Right kidney (tissue), 9 donors: ENCODE results near the gene PCYT1B.
A peak's percentile ranks its signal among the peaks of the same experiment; 100 is the strongest.
"Not testable (repeated sequence)": the region's sequence is repeated elsewhere in the genome, so short reads cannot be mapped to it uniquely, and the experiment has no call there.

ENCODE experiments used
- DNase-seq: peaks from one replicate; pipeline ENCODE4 v3.0.0-alpha.2; 2016
- long read RNA-seq, 8 donors: transcript quantifications; one replicate each; lab custom pipeline, GENCODE V29; 2026

Gene PCYT1B
- long read RNA-seq, donor 1, result 0 reads
- long read RNA-seq, donor 2, result 0 reads
- long read RNA-seq, donor 3, result 0 reads
- long read RNA-seq, donor 4, partial matches to known transcripts, result 0 of 1 reads
- long read RNA-seq, donor 4, other reads (novel, unspliced or antisense), result 0 of 1 reads
- long read RNA-seq, donor 5, result 0 reads
- long read RNA-seq, donor 6, result 0 reads
- long read RNA-seq, donor 7, partial matches to known transcripts, result 0 of 1 reads
- long read RNA-seq, donor 7, other reads (novel, unspliced or antisense), result 0 of 1 reads
- long read RNA-seq, donor 8, partial matches to known transcripts, result 0 of 1 reads
- long read RNA-seq, donor 8, other reads (novel, unspliced or antisense), result 0 of 1 reads

DNA sequence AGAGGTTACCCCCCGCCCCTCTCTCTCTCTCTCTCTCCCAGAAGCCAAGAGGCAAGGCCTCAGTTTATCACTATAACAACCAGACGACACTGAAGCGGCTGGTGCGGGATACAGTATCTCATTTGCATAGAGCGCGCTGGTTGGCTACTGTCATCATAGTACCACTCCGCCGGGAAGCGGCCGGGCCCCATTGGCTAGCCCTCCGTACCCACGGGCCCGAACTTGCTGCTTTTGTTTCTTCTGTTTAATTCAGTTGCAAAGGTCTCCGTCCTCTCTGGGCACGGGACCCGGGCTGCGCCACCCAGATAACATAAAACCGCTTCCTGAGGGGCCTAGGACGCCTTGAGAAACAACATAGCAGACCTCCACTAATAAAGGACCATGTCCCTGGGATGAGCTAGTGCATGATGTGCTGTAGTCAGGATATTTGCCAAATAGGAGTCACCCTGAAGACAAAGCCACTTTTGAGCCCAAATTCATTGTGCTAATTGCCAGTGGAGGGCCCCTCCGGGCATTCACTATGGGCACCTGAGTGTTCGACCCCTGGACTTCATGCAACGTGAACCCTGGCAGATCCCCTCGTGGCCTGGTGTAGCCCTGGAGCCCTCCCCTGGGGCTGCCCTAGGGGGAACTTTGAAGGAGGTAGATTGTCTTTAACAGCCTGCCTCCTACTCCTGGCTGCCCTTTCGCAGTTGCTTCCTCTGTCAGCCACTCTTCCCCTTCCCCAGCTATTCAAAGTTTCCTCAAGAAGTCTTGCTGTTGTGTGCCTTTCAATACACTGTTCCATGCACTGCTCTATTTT lies at the start of gene PCYT1B:
PCYT1B (minus strand) TSS at position 91 of the 802 bp plus-strand sequence. CDS start 242 bp downstream, outside the sequence.
- peak; percentile 49 for DNase-seq

DNA sequence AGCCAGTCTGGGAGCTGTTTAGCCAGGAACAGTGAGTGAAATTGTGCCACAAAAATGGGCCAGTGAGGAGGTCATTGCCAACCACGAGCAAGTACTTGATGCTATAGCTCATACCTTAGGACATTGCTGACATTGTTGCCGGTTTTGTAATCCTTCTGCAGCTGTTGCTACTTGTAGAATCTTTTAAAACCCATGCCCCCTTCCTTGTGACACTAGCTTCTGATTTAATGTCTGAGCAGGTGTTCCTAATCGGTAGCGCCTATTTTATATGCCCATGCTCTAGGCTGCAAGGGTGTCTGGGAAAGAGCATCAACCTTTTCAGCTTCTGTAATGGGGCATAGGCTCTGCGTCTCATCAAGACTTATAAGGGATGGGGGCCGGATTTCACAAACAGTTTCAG lies 49.1 kb upstream of the PCYT1B start:
- no peak for DNase-seq

DNA sequence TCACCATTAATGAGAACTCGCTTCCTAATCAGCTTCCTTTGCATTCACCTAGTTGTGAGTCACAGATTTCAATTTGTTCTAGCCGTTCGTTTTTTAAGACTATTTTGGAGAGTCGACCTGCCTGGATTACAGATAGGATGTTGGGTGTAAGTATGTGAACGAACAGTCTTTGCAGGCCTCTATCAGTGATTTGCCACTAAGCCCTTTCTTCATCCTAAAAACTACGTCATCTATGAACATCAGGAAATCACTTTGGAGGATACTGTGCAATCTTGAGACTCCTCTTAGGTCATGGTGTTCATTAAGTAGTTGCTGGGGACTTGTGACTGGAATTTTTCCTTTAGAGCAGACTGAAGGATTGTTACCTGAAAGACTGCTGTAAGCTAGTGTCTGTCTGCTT lies 47.7 kb upstream of the PCYT1B start:
- DNase-seq, result no peak

DNA sequence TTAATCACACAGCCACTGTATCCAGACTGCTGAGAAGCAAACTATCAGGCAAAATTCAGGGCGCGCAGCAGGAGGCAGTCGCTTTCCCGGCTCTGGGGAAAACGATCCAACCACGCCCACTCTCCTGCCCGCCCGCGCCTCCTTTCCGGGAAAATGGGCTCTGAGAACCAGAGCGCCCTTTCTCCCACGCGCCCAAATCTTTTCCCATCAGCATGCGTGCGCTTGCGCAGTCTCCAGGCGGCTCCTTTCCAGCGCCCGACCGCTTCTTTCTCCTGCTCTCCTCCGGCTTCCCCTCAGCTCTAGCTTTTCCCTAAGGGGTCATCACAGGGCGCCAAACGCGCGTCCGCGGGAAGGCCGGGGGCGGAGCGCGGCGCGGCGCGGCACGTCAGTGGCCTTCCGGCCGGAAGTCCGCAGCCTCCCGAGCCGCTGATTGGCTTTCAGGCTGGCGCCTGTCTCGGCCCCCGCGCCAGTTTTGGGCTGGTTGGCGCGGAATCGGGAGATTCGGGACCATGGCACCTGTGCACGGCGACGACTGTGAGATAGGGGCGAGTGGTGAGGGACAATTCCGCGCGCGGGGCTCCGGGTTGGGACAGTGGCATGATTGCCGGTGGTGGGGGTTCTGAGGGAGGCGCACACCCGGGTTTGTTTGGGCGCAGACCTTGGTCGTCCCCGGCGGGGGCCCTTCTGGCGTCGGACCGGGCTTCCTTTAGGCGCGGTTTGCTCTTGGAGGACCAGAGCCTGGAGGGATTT lies 46.5 kb upstream of the PCYT1B start, which contains the start of gene POLA1:
POLA1 (plus strand) TSS at position 466 of the 750 bp plus-strand sequence; CDS start at position 510, 44 bp downstream.
- peak; percentile 77 for DNase-seq

DNA sequence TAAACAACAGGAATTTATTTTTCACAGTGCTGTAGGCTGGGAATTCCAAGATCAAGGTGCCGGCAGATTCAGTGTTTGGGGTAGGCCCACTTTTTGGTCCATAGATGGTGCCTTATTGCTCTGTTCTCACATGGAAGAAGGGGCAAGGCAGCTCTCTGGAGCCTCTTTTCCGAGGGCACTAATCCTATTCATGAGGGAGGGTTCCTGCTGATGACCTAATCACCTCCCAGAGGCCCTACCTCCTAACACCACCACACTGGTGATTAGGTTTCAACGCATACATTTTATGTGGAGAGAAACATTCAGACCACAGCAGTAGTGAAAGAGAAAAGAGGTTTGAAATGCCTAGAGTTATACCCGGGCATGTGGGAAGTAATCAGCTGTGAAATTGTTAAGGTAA lies 45.2 kb upstream of the PCYT1B start:
- DNase-seq, result no peak

DNA sequence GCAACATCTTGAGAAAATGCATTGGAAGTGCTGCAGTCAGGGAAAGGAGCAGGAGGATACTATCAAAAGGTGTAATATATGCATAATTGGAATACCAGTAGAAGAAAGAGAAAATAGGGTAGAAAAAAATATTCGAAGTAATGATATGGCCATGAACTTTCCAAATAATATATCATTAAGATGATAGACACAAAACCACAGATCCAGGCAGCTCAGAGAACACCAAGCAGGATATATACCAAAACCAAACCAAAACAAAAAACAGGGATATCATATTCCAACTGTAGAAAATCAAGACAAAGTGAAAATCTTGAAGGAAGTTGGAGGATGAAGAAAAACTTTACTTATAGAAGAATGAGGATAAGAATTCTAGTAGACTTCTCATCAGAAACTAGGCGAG lies 36.9 kb upstream of the PCYT1B start:
- DNase-seq, result no peak

DNA sequence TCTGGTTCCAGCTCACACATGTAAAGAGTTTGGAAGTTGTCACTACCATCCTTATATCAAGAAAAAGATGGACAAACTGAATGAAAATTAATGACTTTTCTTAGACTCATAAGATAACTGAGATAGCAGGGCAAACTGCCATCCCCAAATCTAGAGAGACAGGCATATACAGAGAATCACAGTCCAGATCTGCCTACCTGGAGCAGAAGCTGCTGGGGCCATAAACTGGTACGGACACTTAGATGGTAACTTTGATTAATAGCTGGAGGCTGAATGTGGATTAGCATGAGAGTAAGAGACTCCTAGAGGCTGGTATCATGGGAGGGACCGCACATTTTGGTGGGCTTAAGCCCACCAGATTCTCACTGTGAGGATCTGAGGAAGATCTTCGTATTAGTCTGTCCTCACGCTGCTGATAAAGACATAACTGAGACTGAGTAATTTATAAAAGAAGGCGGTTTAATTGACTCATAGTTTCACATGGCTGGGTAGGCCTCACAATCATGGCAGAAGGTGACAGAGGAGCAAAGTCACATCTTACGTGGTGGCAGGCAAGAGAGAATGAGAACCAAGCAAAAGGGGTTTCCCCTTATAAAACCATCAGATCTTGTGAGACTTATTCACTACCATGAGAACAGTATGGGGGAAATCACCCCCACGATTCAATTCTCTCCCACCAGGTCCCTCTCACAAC lies 35.7 kb upstream of the PCYT1B start:
- no peak for DNase-seq

DNA sequence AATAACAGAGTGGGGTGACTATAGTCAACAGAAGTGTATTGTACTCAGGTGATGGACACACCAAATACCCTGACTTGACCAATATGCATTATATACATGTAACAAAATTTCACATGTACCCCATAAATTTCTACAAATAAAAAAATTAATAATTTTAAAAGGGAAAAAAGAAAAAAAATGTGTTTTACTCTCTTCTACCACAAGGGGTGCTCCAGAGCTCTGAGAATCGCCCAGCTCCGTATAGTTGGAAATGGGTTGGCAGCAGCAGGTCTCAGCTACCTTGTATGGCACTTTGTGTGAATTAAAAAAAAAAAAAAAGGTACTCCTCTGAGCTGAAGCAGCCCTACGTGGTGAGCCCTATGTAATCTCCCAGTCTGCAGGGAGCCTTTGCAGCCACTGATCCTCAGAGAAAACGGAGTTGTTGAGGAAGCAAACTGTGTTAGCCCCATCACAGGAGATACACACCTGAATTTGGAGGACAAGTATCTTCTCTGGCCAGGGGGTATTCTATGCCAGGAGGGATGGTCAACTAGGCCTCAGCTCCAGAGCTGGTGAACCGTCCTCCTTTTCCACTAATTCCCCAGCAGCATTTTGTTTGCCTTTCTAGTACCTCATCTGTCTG lies 29.4 kb upstream of the PCYT1B start:
- DNase-seq, result no peak

DNA sequence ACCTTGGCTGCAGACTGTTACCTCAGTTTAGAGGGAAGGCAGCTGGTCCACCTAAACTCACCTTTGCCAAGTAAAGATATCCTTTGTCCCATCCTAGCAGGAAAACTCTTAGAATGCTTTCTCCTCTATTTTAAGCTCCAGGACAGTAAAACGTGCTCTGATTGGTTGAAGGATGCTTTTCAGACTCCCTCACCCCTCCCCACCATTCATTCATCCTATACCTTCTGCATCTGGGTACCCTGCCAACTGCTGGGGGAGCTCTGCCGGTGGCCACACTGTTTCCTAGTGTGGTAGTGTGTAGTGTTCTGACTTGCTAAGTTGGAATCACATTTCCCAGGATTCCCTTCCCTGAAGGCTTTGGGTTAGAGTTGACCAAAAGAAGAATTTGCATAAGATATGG lies 26.3 kb upstream of the PCYT1B start:
- no peak for DNase-seq

DNA sequence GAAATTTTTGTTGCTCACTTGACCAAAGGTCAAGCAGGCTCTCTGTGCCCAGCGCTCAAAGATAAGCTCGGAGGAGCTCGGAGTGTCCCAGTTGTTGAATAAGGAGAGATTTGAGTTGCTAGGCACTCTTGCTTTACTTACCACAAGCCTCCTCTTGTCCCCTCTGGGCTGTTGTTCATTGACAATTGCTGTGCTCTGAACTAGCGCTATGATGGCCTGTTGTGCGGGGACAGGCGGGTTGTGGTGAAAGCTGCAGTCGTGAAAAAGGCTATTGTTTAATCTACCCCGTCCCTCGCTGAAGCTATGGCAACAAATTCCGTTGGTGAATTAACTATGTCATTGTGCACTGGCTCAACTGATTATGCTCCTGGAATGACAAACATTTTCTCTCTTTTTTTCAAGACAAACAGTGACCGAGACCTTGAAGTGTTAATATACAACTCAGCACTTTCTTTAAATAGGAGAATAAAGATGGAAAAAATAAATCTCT lies 25.6 kb upstream of the PCYT1B start:
- DNase-seq, result no peak

DNA sequence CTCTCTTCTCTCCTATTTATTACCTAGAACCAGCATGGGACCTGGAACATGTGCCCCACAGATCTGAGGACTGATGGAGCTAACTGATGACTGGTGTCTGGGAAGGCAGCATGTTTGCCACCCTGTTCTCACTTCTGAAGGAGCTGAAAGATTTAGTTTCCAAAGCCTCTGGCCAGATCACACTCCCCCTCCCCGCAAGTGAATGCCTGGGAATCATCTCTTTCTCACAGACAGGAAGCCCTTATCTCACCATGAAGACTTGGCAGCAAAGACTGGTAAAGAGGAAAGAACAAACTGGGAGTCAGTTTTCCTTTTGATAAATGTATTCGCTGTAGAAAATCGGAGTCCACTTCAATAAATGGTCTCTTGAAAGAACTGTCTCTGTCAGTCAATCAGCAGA lies 21.0 kb upstream of the PCYT1B start:
- DNase-seq, result no peak

DNA sequence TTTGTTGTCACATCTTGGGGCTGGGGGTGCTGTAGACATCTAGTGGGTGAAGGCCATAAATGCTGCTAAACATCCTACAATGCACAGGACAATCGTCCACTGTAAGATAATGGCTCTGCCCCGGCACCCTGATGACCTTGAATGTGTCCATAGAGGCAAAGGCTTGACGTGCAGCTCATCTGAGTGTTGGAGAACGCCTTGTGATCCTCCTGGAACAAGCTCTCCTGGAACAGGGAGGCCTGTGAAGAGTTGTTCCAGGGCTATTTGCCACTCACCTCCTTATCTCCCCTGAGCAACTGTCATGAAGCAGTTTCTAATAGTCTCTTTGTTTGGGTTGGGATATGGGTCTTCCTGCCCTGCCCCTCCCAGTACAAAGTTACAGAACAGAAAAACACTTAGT lies 15.2 kb upstream of the PCYT1B start:
- no peak for DNase-seq

DNA sequence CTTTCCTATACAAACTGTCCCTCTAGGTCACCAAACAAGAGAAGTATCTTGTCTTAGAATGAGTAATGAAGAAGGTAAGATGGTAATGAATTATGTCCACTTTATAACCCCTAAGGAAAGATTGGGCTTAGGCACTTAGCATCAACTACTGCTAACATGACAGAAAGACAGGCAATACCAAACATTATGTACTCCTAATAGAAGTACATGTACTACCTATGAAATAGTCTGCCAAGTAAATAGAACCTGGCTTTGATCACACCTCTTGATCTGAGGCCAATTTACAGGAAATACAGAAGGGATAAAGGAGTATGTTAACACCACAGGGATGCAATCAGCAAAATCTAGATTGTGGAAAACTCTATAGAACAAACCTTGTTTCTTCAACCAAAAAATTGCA lies 14.1 kb upstream of the PCYT1B start:
- DNase-seq, result no peak

DNA sequence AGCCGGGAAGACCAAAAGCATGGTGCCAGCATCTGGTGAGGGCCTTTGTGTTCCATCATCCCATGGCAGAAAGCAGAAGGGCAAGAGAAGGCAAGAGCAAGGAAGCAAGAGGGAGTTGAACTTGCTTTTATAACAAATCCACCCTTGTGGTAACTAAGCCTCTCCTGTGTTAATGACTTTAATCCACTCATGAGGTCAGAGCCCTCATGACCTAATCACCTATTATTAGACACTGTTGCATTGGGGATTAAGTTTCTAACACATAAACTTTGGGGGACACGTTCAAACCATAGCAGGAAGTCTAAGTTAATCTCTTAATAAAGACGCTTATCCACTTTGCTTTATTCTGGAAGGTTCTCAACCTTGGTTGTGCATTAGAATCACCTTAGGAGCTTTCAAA lies 12.5 kb upstream of the PCYT1B start:
- DNase-seq, result no peak

DNA sequence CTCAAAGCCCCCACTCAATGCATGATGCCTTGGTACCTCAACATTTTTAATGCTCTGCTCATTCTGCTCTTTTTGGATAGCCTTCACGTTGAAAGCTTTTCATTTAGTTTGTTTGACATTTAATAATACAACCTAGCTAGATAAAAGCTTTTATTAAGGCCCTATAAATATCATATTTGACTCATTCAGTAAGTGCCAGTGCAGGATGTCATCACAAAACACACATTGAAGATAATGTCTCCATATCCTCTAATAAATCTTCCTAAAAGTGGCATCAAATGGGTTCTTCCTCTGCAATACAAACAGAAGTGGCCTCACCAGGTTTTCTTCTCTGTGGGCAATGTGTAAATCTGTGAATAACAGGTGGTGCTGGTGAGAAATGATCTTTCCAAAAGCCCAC lies 12.0 kb upstream of the PCYT1B start:
- no peak for DNase-seq

DNA sequence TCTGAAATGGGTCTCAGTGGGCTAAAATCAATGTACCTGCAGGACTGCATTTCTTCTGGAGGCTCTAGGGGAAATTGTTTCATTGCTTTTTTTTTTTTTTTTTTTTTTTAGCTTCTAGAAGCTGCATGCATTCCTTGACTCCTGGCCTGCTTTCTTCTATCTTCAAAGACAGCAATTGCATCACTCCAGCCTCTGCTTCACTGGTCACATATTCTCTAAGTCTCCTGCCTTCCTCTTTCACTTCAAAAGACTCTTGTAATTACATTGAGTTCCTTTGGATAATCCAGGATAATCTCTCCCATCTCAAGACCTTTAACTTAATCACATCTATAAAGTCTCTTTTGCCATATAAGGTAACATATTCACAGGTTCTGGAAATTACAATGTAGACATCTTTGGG lies 11.3 kb upstream of the PCYT1B start:
- no peak for DNase-seq

DNA sequence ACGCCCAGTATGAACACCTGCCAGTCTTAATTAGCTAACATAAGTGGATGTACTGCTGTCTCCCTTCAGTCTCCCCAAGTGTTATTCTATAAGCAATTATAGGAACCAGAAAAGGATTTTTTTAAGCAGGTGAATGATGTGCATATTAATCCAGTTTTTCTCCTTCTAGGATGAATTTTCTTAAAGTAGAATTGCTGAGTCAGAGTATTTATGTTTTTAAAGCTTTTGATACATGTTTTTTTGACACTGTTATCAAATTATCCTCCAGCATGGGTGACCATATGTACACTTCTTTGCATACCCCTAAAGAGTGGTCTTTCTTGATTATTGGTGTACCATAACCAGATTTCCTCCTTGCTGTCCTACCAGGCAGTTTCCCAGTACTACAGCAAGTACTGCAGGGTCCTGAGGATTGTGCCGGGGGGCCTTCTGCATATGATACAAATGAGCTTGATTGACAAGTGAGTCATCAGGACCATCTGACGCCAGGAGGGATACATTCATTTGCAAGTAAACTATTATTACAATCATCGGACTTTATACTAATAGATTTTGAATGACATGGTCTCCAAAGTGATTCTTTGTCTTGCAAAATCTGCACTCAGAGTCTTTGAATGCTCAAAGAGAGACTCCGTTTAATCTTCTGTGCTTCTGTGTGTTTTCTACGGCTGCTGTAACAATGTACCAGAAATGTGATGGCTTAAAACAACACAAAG lies 10.7 kb upstream of the PCYT1B start:
- no peak for DNase-seq

DNA sequence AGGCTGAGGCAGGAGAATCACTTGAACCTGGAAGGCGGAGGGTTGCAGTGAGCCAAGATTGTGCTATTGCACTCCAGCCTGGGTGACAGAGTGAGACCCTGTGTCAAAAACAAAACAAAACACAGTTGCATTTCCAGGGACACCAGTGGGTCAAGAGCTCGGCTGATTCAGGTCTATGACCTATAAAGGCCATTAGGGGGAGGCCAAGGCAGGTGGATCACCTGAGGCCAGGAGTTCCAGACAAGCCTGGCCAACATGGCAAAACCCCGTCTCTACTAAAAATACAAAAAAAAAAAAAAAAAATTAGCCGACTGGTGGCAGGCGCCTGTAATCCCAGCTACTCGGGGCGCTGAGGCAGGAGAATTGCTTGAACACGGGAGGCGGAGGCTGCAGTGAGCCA lies 8.5 kb upstream of the PCYT1B start:
- DNase-seq, result not testable (repeated sequence)

DNA sequence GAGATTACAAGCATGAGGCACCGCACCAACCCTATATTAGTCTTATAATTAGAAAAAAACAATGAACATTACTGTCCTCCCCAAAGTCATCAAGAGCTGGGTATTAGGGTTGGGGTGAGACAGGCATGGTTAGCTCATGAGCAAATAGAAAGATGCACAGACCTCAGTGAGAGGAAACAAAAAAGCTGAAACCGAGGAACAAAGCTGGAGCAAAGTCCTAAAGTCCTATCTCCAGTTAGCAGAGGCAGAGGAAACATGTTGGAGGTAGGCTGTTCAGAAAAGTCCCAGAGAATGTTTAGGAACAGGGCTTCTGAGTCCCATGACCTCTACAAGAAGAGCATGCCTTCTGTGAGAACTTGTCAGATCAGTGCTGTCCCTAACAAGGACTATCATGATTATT lies 4.6 kb upstream of the PCYT1B start:
- no peak for DNase-seq

DNA sequence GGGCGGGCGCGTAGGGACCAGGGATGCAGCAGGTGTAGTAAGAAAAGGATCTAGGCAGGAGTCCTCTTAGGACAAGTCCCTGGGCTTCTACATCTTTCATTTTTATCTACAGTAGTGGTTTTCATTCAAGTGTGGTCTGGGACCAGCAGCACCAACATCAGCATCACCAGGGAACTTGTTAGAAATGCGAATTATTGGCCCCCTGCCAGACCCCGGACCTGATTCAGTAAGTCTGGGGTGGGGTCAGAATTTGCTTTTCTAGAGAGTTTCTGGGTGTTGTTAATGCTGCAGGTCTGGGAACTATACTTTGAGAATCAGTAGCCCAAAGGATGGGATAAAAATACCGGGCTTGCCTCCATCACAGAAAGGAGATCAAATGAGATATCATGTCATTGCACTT lies 1.3 kb upstream of the PCYT1B start:
- no peak for DNase-seq

DNA sequence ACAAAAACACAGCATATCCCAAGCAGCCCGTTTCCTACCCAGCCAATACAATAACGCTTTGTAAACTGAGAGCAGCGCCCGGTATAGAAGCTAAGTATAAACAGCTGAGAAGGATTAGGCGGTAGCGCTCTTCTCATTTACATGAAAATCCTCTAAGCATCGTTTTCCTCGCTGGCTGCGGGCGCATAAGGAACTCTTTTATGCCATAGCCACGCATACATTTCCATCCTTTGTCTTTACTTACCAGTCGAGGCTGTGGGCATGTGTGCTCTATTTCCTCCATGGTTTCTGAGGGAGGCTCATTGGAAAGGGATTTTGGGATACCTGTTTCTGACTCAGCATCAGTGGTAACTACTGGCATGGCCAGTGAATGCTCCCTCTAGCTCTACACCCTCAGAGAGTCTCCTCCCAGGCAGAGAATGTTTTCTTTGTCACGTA lies 383 bp downstream of the PCYT1B start:
- DNase-seq, result peak; percentile 47
